CD4-positive, alpha-beta T cell treated with Interferon alpha-2 for 1 hour (primary cell): ENCODE results near the gene POLR1G.
"Not testable (repeated sequence)": the region's sequence is repeated elsewhere in the genome, so short reads cannot be mapped to it uniquely, and the experiment has no call there.

Source experiments
- DNase-seq, 2 donors: peaks; one replicate each; pipeline ENCODE4 v3.0.0-alpha.2; 2020 to 2022

The POLR1G gene

GRCh38 chr19:45400192-45400591, 6.3 kb upstream of the POLR1G start:
- DNase-seq, result no peak

- no peak for DNase-seq
Observed at GRCh38 chr19:45401815-45402214, 4.6 kb upstream of the POLR1G start.

- peak; percentile 23 to 40 for DNase-seq
Observed at GRCh38 chr19:45402298-45403061, 4.0 kb upstream of the POLR1G start.

- DNase-seq, result no peak
Observed at GRCh38 chr19:45403272-45403671, 3.2 kb upstream of the POLR1G start.

- peak; percentile 54 to 68 for DNase-seq
Observed at GRCh38 chr19:45403781-45404556, 2.5 kb upstream of the POLR1G start.

- peak; percentile 42 to 58 for DNase-seq
Observed at GRCh38 chr19:45404557-45405434, 1.6 kb upstream of the POLR1G start, which contains the start of gene PPP1R13L. Gene PPP1R13L (minus strand): TSS chr19:45405069. CDS start chr19:45398318, 6,751 bp downstream.

GRCh38 chr19:45405435-45406225, 814 bp upstream of the POLR1G start:
- peak; percentile 85 to 87 for DNase-seq

GRCh38 chr19:45407091-45407375, 589 bp downstream of the POLR1G start:
- DNase-seq, result no peak

GRCh38 chr19:45407585-45407984, 1.1 kb downstream of the POLR1G start:
- not testable (repeated sequence) for DNase-seq

GRCh38 chr19:45408121-45408520, 1.7 kb downstream of the POLR1G start:
- DNase-seq, result no peak

- DNase-seq, result no peak
Observed at GRCh38 chr19:45408830-45409556, 2.5 kb downstream of the POLR1G start.

- DNase-seq, result no peak
Observed at GRCh38 chr19:45409557-45409920, 3.1 kb downstream of the POLR1G start.

GRCh38 chr19:45410330-45410729, 3.9 kb downstream of the POLR1G start:
- DNase-seq, result not testable (repeated sequence)

GRCh38 chr19:45413497-45413896, 7.1 kb downstream of the POLR1G start:
- DNase-seq, result no peak

GRCh38 chr19:45414468-45414867, 8.0 kb downstream of the POLR1G start:
- no peak for DNase-seq

- no peak for DNase-seq
Observed at GRCh38 chr19:45417151-45417550, 10.7 kb downstream of the POLR1G start.

GRCh38 chr19:45418802-45419201, 12.4 kb downstream of the POLR1G start:
- no peak for DNase-seq

GRCh38 chr19:45419396-45419795, 13.0 kb downstream of the POLR1G start:
- DNase-seq, result peak; percentile 17 to 60

- DNase-seq, result no peak
Observed at GRCh38 chr19:45419895-45420294, 13.5 kb downstream of the POLR1G start.

- no peak for DNase-seq
Observed at GRCh38 chr19:45420356-45420755, 13.9 kb downstream of the POLR1G start.

GRCh38 chr19:45420871-45421270, 14.4 kb downstream of the POLR1G start:
- no peak for DNase-seq
